GM08714 (cell line): ENCODE data around the gene ABHD16A.

Source experiments
- H3K4me3 ChIP-seq: fragments of 200-500 bp; sonication (Bioruptor generic); 2 replicates; pipeline ENCODE4 v1.5.1; 2014; ENCODE audit warnings: mild to moderate bottlenecking, low read length, inconsistent platforms
- ZNF274 ChIP-seq: IDR thresholded peaks from 2 replicates; pipeline ENCODE4 v1.6.1; 2012; ENCODE audit warnings: mild to moderate bottlenecking, low read depth, low read length

Gene ABHD16A

DNA sequence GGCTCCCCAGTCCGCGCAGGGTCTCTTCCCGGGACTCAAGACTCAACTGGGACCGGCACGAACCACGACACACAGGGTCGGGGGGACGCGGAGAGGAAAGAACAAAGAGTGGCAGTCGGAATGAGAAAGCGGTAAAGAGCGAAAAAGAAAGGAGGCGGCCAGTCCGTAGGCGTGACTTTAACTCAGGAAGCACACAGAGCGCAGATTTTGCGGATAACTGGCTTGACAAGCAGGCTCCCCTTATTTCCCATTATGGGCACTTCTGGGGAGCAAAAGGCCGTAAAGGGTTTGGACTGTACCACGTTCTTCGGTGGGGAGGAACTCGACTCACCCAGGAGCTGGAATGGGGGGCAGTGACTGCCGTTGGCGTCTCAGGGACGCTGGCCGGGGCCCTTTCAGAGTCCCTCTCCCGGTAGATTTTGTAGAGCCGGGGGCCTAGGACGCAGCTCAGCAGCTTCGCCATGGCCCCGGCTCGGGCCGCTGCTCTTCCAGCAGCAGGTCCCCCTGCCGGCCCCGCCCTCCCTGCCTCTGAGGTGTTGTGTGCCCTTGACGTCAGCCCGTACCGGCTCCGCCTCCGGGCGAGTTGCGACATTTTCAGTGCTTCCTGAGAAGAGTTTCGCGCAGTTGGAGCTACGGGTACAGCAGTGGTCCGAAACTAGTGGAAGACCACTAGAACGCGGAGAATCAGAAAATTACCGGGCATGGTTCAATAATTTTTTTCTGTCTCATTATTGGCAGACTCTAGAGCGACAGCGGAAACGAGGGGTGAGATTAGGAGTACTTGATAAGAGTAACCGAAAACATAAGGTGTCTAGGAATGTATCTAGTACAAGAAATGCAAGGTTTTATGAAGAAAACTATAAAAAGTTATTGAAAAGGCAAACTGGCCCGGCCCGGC is at the start of gene ABHD16A:
TSS of gene ABHD16A (minus strand) at position 506 of the 898 bp plus-strand sequence. CDS start at position 463, 43 bp downstream.
- no peak for TF ChIP-seq ZNF274
- H3K4me3 ChIP-seq, result peak within 1 kb of the TSS; percentile 94

DNA sequence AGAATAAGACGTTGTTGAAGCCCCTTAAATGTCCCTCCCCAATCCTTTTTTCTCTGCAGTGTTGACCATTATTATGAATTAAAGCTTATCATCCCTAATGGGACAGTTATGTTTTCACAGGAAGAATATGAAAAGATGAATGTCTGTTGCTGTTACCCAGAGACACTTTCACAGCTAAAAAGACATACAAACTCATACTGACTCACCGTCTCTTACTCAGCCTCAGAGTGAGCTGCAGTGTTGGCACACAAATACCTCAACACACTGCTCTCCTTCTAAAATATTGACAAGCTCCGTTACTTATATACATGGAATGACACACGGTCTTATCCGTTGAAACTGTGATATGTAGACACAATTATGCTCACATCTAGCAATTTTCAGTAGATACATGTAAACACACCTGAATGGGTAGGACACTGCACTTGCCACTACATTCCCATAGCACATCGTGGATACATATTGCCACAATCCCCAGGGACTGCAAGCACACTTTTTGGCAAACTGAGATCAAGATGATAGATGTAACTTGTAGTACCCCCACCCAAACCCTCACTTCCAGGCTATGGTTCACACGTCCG is 49.7 kb upstream of the ABHD16A start:
- no peak for TF ChIP-seq ZNF274
- H3K4me3 ChIP-seq, result no peak overlapping the region

DNA sequence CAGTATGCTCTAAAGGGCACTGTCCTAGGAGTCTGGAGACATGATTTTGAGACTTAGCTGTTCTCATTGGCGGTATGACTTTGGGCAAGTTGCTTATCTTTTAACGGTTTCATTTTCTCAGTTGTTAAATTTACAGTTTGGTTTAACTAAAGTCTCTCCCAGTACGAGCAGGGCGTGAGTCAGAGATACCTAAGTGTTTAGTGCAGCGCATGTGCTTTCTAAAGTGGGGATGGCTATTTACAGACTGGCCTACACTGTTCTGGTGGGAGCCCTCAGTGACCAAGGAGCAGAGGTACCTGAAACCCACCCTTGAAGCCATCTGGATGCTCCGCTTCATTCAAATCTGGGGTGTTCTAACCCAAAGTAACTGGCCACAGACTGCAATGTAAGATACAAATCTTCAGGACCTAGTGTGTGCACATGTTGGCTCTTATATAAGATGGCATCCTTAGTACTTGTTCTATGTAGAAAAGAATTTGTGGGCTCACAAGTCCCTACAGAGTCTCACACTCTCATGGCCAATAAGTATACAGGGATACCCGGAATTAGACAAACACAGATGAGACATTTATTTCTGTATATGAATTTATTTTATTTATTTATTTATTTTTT is 47.4 kb upstream of the ABHD16A start:
- TF ChIP-seq ZNF274, result no peak

DNA sequence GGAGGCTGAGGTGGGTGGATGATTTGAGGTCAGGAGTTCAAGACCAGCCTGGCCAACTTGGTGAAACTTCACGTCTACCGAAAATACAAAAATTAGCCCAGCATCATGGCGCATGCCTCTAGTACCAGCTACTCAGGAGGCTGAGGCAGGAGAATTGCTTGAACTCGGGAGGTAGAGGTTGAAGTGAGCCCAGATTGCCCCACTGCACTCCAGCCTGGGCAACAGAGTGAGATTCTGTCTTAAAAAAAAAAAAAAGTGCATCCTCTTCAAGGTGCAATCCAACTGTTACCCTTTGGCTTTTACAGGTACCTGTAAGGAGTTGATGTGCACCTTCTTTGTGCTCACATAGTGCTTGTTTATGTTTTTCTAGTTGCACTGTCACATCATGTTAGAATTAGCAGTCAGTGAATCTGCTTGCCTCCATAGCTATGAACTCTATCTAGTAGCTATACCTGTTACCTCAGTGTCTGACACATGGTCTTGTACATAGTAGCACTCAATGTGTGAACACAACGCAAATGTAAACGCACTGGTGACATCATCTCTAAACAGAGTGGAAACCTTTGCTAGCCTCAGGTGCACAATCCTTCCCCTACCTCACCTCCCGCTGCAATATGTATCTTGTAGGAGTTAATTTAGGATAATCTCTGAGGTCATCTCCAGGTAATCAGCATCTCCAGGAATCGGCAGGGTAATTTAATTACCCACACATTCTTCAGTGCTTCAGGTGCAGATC is 46.3 kb upstream of the ABHD16A start:
- TF ChIP-seq ZNF274, result no peak

More for the DNA sequence above, 47.4 kb upstream of the ABHD16A start:
- no peak overlapping the region for H3K4me3 ChIP-seq

DNA sequence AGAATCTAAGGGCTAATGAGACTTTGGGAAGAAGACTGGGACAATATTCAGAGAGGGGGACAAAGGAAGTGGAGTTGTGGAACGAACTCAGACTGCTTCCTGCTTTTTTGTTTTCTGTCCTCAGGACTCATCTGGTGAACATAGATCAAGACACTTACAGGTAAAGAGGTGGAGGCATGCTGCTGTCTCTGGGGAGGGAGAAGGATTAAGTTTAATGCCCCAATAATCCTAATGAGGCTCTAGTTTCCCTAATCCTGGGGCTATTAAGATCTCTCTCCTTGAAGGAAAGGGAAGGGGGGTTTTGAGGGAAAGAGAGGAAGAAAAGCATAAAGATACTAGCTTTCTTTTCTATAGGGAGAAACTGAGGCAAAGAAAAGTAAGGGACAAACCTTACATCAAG is 41.3 kb upstream of the ABHD16A start:
- no peak overlapping the region for H3K4me3 ChIP-seq
- TF ChIP-seq ZNF274, result no peak

More for the DNA sequence above, 46.3 kb upstream of the ABHD16A start:
- H3K4me3 ChIP-seq, result no peak overlapping the region

DNA sequence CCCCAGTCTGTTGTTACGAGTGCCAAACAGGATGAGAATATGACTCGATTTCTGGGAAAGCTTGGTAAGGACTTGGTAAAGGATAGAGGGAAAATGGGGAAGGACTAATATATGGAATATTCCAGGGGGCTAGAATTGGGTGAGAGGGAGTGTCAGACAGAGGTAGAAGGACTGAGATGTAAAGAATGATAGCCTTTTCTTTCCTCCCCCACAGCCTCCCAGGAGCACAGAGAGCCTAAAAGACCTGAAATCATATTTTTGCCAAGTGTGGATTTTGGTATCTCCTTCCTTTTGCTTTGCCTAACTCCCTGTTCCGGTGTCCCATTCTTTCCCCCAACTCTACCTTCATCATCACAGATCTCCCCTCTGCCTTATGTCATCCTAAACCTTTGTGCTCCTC is 39.8 kb upstream of the ABHD16A start:
- H3K4me3 ChIP-seq, result no peak overlapping the region
- no peak for TF ChIP-seq ZNF274

DNA sequence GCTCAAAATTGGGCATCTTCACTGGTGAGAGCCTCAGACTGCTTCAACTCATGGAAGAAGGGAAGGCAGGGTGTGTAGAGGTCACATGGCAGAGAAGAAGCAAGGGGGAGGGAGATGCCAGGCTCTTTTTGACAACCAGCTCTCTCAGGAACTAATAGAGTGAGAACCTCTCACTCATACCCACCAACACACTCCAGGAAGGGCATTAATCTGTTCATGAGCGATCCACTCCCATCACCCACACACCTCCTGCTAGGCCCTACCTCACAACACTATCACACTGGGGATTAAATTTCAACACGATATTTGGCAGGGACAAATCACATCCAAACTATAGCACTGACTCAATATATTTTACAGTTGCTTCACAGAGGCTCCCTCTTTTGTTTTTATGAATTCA is 38.7 kb upstream of the ABHD16A start:
- TF ChIP-seq ZNF274, result no peak
- no peak overlapping the region for H3K4me3 ChIP-seq

DNA sequence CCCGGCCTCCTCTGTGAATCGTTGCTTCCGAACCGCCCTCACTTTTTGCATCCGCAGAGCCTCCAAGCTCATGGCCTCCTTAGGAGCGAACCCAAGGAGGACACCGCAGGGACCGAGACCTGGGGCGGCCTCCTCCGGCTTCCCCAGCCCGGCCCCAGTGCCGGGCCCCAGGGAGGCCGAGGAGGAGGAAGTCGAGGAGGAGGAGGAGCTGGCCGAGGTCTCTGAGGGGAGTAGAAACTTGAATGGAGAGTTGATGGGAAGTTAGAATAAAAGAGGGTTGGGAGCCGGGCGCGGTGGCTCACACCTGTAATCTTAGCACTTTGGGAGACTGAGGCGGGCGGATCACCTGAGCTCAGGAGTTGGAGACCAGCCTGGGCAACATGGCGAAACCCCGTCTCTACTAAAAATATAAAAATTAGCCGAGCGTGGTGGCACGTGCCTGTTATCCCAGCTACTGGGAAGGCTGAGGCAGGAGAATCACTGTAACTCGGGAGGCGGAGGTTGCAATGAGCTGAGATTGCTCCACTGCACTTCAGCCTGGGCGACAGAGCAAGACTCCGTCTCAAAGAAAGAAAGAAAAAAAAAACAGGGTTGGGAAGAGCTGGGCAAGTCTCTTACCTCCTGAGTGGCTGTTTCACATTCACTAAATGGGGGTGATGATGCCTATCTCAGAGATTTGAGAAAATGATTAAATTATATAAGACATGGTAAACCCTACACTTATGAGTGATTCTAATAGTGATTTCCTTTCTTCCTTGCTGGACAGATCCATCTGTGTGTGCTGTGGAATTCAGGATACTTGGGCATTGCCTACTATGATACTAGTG is 37.5 kb upstream of the ABHD16A start:
- no peak for TF ChIP-seq ZNF274

DNA sequence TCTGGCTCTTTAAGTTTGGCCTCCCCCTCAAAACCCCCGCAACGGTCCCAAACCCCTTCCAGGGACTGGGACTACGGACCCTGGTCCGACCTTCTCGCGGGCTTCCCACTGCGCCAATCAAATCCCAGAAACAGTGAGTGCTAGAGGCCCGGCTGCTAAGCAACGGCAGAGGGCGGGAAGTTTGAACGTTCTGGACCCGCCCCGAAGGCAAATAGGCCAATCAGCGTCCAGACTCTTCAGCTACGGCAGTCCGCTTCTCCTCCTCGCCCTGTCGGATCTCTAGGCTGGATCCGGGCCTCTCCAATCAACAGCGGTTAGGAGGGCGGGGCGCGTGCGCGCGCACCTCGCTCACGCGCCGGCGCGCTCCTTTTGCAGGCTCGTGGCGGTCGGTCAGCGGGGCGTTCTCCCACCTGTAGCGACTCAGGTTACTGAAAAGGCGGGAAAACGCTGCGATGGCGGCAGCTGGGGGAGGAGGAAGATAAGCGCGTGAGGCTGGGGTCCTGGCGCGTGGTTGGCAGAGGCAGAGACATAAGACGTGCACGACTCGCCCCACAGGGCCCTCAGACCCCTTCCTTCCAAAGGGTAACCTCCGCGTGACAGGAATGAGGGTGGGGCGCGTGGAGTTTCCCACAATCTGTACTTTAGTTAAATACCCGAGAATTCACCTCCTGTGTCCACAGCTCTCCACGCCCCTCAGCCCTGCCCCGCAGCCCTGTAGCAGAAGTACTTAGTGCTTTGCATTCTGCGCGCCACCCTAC is 36.7 kb upstream of the ABHD16A start, which contains the start of gene MSH5:
TSS of gene MSH5 (plus strand) at position 367 of the 758 bp plus-strand sequence. CDS start 462 bp downstream, outside the sequence.
- no peak for TF ChIP-seq ZNF274
- peak within 1 kb of the TSS; percentile 73 for H3K4me3 ChIP-seq

More for the DNA sequence above, 37.5 kb upstream of the ABHD16A start:
- H3K4me3 ChIP-seq, result peak overlapping the region; percentile 73

DNA sequence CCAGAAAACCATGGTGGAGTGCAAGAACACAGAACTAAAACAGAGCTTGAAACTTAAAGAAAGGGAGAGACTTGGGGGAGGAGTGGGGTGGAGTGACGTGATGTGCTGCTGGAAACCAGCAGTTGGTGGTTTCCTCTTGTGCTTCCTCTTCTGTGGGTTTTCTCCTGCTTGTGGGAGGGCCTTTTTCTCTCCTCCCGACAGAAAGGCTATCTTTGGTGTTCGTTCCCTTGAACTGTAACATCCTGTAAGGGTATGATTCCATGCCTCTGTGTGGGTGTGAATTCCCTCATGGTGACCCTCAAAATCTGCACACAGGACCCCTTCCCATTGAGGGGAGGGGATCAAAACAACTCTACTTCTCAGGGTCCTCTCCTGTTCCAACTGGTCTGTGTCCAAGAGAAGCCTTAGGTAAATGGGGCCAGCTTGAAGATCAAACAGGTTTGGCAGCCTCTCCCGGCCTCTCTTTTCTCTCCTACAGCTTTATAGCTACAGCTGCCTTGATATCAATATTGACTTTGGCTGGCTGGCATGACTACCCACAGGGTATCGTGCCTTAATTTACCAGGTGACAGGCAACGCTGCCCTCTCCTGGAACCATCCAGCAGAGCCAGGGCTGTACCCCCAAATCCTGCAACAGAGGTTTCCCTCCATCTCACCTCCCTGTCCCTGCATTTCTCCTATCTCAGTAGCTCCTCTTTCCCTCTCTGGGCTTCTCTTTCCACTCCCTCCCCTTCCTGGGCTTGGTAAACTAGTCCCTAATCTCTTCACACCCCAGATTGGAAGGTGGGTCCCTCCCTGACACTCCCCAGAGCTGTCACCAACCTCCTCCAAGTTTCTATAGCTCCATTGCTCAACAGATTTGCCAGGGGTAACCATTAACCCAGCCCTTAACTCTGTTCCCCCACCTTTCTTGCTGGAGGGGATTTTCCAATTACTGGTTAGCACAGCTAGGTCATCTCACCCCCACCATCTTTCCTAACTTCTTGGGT is 35.2 kb upstream of the ABHD16A start:
- H3K4me3 ChIP-seq, result peak overlapping the region; percentile 79; the same call in 1 of the 2 replicates
- no peak for TF ChIP-seq ZNF274

DNA sequence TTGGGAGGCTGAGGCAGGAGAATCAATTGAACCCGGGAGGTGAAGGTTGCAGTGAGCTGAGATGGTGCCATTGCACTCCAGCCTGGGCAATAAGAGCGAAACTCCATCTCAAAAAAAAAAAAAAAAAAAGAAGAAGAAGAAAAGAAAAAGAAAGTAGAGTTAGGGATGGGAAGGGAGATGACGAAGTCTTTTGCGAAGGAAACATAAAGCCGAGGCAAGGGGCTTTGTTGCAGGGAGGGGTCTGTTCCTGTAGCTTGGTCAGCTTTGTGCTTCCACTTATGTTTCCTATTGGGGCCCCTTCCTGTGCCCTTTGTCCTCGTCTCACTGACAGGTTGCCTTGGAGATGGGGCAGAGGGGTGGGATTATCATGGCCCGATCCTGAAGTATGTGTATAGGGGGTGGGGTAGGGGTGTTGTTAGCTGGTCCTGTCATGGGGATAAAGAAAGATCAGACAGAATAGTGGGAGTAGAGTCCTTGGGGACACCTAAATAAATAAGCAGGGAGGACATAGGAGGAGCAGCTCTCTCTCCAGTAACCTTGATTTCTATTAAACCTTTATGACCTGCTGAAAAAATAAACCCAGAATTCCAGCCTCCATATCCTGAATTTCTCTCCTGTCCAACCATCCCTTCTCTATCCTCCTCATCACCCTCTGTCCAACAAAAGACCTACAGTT is 34.3 kb upstream of the ABHD16A start:
- peak overlapping the region; percentile 79; the same call in 1 of the 2 replicates for H3K4me3 ChIP-seq
- no peak for TF ChIP-seq ZNF274
